ENCODE results near the gene ECHS1. TPM values are rescaled to one million over a fixed set of nuclear protein-coding genes. Genes with fewer than 3 reads are reported as not detected.

The ECHS1 gene
- total and polyA plus RNA-seq, 2 donors (not counting 1 experiment from before 2014, with no cell fraction given), result 19.3 to 29.5 TPM

DNA sequence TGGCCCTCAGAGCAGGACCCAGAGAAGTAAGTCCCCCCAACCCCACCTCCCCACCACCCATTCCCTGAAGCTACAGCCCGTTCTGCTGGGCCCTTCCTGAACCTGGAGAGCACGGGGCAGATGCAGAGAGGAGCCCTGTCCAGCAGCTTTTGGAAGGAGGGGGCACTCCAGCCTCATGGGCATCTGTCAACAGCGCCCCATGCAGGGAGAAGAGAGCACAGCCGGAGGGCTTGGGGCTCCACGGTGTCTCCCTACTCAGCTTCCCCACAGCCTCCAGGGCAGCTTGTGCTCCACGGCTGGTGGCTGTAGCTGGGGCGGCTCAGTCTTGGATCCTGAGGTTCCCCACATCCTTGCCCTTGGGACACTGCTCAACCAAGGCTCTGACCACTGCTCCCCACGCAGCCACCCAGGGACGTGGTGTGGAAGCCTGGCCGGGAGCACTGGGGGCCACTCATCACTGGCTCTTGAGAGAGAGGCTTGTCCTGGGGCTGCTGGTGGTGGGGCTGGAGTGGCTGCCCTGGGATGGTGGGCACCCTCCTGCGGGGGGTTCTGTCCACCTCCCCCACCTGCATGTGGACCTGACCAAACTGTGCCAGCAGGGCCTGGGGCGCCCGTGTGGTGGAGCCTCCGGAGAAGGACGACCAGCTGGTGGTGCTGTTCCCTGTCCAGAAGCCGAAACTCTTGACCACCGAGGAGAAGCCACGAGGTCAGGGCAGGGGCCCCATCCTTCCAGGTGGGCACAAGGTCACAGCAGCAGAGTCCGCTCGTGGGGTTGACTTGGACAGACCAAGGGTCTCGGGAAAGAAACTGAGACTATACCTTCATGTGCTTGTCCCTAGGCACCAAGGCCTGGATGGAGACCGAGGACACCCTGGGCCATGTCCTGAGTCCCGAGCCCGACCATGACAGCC is 21.5 kb downstream of the ECHS1 start:
- peaks cover 0 to 15% (median 0%) of the 10 kb centered on the region in 3 donors for H3K9me3 ChIP-seq (ENCODE audit: control extremely low read depth in 1 of 3, control insufficient read depth in 2 of 3, insufficient read depth in 1 of 3, low read length in 2 of 3)
- 75% methylated on average over 24 of the region's 24 CpGs for WGBS (ENCODE audit: insufficient coverage)
- H2AFZ ChIP-seq (ENCODE audit: insufficient read depth, low read depth, low read length, poor library complexity, severe bottlenecking), result no peak overlapping the region
- H3K9ac ChIP-seq (ENCODE audit: low read length), result no peak overlapping the region
- Mint-ChIP-seq H3K4me3 (no peak overlapping the region), H3K4me1 (peaks cover 9% of the 10 kb centered on the region), H3K27ac (no peak overlapping the region), H3K27me3 (peaks cover 5% of the 10 kb centered on the region), H3K9me3 (ENCODE audit: insufficient read depth) (no peaks in the 10 kb centered on the region)
- peaks cover 0 to 15% (median 5%) of the 10 kb centered on the region in 4 experiments for H3K27me3 ChIP-seq (replicated peaks in 1 of 4; ENCODE audit: control extremely low read depth in 1 of 4, control insufficient read depth in 3 of 4, insufficient read depth in 4 of 4, low read length in 3 of 4)
- POLR2A ChIA-PET, result no interaction called here
- peaks cover 0 to 3% of the 10 kb centered on the region in 2 experiments for H3K36me3 ChIP-seq (replicated peaks in 1 of 2; ENCODE audit: control extremely low read depth in 1 of 2, control insufficient read depth in 1 of 2, extremely low read depth in 1 of 2, insufficient read depth in 2 of 2, low read length in 1 of 2)
- no peak for DNase-seq
- H3K27ac ChIP-seq (ENCODE audit: low read length in 2 of 2), result no peak overlapping the region
- intact Hi-C loops (cut with micrococcal nuclease), result no loop called here
- peaks cover 5 to 11% of the 10 kb centered on the region in 2 donors for H3K4me1 ChIP-seq (ENCODE audit: control insufficient read depth in 2 of 2, insufficient read depth in 2 of 2, low read length in 2 of 2)
- H3K4me3 ChIP-seq (ENCODE audit: control extremely low read depth in 1 of 5, extremely low read depth in 1 of 5, insufficient read depth in 1 of 5, low read depth in 2 of 5, low read length in 4 of 5), result no peak overlapping the region
- H3K79me2 ChIP-seq (ENCODE audit: control insufficient read depth, insufficient read depth, low read length), result peaks cover 24% of the 10 kb centered on the region
- H4K20me1 ChIP-seq (ENCODE audit: control insufficient read depth, insufficient read depth, low read length, poor library complexity, severe bottlenecking), result peaks cover 14% of the 10 kb centered on the region
- no peak overlapping the region for H3K4me2 ChIP-seq (replicated peaks; ENCODE audit: low read depth, low read length, poor library complexity, severe bottlenecking)
- ATAC-seq (ENCODE audit: low read depth), result no peak
- TF ChIP-seq EZH2 (IDR thresholded peaks at IDR 0.05; ENCODE audit: borderline replicate concordance, insufficient read depth, low read depth, low read length, poor library complexity, severe bottlenecking), result no peak
- TF ChIP-seq, protein P1, sequence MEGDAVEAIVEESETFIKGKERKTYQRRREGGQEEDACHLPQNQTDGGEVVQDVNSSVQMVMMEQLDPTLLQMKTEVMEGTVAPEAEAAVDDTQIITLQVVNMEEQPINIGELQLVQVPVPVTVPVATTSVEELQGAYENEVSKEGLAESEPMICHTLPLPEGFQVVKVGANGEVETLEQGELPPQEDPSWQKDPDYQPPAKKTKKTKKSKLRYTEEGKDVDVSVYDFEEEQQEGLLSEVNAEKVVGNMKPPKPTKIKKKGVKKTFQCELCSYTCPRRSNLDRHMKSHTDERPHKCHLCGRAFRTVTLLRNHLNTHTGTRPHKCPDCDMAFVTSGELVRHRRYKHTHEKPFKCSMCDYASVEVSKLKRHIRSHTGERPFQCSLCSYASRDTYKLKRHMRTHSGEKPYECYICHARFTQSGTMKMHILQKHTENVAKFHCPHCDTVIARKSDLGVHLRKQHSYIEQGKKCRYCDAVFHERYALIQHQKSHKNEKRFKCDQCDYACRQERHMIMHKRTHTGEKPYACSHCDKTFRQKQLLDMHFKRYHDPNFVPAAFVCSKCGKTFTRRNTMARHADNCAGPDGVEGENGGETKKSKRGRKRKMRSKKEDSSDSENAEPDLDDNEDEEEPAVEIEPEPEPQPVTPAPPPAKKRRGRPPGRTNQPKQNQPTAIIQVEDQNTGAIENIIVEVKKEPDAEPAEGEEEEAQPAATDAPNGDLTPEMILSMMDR (IDR thresholded peaks at IDR 0.05), result no peak
- CTCF ChIA-PET, result no interaction called here

DNA sequence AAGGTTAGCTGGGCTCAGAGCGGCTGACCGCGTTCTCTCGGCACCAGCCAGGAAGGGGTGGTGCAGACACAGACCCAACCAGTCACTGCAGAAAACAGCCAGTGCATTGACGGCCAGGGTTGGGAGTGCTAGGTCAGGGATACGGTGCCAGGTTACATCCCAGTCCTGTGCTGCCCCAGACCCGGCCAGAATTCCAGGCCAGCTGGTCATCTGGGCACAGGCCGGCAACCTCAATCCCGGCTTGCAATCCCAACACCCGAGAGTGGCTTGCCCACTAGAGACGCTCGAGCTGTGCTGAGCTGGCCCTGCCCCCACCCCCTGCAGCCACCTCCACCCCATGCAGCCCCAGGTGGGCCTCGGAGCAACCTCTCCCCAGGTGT is 22.2 kb downstream of the ECHS1 start:
- peaks cover 6% of the 10 kb centered on the region for H4K20me1 ChIP-seq (ENCODE audit: control insufficient read depth, insufficient read depth, low read length, poor library complexity, severe bottlenecking)
- H3K4me2 ChIP-seq (replicated peaks; ENCODE audit: low read depth, low read length, poor library complexity, severe bottlenecking), result no peak overlapping the region
- peaks cover 17% of the 10 kb centered on the region for H3K79me2 ChIP-seq (ENCODE audit: control insufficient read depth, insufficient read depth, low read length)
- H3K27me3 ChIP-seq (replicated peaks in 1 of 4; ENCODE audit: control extremely low read depth in 1 of 4, control insufficient read depth in 3 of 4, insufficient read depth in 4 of 4, low read length in 3 of 4), result peaks cover 0 to 19% (median 5%) of the 10 kb centered on the region in 4 experiments
- Mint-ChIP-seq H3K9me3 (ENCODE audit: insufficient read depth) (no peaks in the 10 kb centered on the region), H3K4me1 (peaks cover 7% of the 10 kb centered on the region), H3K4me3 (no peak overlapping the region), H3K27me3 (peaks cover 5% of the 10 kb centered on the region), H3K27ac (no peak overlapping the region)
- peaks cover 0 to 15% (median 0%) of the 10 kb centered on the region in 3 donors for H3K9me3 ChIP-seq (ENCODE audit: control extremely low read depth in 1 of 3, control insufficient read depth in 2 of 3, insufficient read depth in 1 of 3, low read length in 2 of 3)
- CTCF ChIA-PET, result no interaction called here
- H2AFZ ChIP-seq (ENCODE audit: insufficient read depth, low read depth, low read length, poor library complexity, severe bottlenecking), result no peak overlapping the region
- DNase-seq, result no peak
- 63% methylated on average over 13 of the region's 13 CpGs for WGBS (ENCODE audit: insufficient coverage)
- no peak for TF ChIP-seq EZH2 (IDR thresholded peaks at IDR 0.05; ENCODE audit: borderline replicate concordance, insufficient read depth, low read depth, low read length, poor library complexity, severe bottlenecking)
- TF ChIP-seq, protein P1 (IDR thresholded peaks at IDR 0.05), result no peak
- no peak overlapping the region for H3K9ac ChIP-seq (ENCODE audit: low read length)
- peaks cover 0 to 1% of the 10 kb centered on the region in 2 experiments for H3K36me3 ChIP-seq (replicated peaks in 1 of 2; ENCODE audit: control extremely low read depth in 1 of 2, control insufficient read depth in 1 of 2, extremely low read depth in 1 of 2, insufficient read depth in 2 of 2, low read length in 1 of 2)
- no peak for ATAC-seq (ENCODE audit: low read depth)
- intact Hi-C loops (cut with micrococcal nuclease), result no loop called here
- POLR2A ChIA-PET, result no interaction called here
- peaks cover 0 to 6% of the 10 kb centered on the region in 2 donors for H3K4me1 ChIP-seq (ENCODE audit: control insufficient read depth in 2 of 2, insufficient read depth in 2 of 2, low read length in 2 of 2)
- no peak overlapping the region for H3K4me3 ChIP-seq (ENCODE audit: control extremely low read depth in 1 of 5, extremely low read depth in 1 of 5, insufficient read depth in 1 of 5, low read depth in 2 of 5, low read length in 4 of 5)
- no peak overlapping the region for H3K27ac ChIP-seq (ENCODE audit: low read length in 2 of 2)

Measured in B cell (primary cell).